ENCODE data around the gene RPN2. TPM values are rescaled to one million over a fixed set of nuclear protein-coding genes. Genes with fewer than 3 reads are reported as not detected.

Gene RPN2
- total RNA-seq (100 to 1,000 TPM; 153 to 241 TPM), polyA plus RNA-seq (100 to 1,000 TPM; 154 to 199 TPM)

DNA sequence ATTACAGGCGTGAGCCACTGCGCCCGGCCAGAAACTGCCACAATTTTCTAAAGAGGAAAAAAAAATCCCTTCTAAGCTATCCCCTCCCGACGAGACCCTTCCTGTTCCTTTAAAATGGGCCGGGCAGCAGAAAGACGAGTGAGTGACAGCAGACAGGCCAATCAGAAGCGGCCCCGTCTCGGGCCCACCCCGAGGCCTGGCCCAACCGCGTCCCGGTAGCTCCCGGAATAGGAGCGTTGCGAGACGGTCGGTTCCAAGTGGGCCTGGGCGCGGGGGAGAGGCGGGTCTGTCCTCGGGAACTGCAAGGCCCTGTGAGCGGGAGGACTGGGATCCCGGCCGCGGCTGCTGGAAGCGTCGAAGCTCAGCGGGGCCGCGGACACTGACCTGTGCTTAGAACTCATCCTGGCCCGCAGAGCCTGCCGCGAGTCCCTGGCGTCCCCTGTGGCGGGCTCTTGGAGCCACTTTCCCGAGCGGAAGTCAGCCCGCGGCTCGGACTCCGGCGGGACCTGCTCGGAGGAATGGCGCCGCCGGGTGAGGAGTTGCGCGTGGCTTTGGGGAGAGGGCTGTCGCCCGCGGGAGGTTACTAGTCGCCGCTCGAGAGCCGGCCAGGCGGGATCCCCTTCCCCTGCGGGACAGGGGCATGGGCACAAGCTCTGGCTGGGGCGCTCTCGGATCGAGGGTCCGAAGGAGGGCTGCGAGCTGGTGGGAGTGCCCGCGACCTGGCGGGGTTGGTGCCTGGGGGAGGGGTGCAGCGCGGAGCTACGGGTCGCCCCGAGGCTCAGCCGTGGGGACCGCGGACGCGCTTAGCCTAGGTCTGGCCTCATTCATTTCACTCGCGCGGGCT is at the start of gene RPN2, which contains the start of gene MROH8:
Gene RPN2 (plus strand): TSS at position 492 of the 844 bp plus-strand sequence. CDS start 27 bp downstream, at position 519.
Gene MROH8 (minus strand): TSS at position 710 of the 844 bp plus-strand sequence.
- WGBS = under 1% methylated on average over 80 of the region's 80 CpGs
- Histone ChIP-seq H3K9me3 (ENCODE audit: control insufficient read depth in 4 of 4, low read length in 3 of 4) (no peaks in the 10 kb centered on the region), H3K27me3 (ENCODE audit: control insufficient read depth in 4 of 4, insufficient read depth in 4 of 4, low read length in 3 of 4) (no peaks in the 10 kb centered on the region), H3K27ac (ENCODE audit: low read depth in 1 of 2, low read length in 2 of 2) (peak within 1 kb of the TSS; percentile 93 to 98), H3K4me3 (ENCODE audit: low read depth in 1 of 3, low read length in 3 of 3) (peak within 1 kb of the TSS; percentile 82 to 98 (median 95)), H3K36me3 (ENCODE audit: control insufficient read depth in 4 of 4, insufficient read depth in 3 of 4, low read depth in 1 of 4, low read length in 3 of 4) (peaks cover 0 to 4% (median 0%) of the 10 kb centered on the region in 4 donors), H3K4me1 (ENCODE audit: control insufficient read depth in 4 of 4, insufficient read depth in 4 of 4, low read length in 3 of 4) (peaks cover 5 to 17% (median 10%) of the 10 kb centered on the region in 4 donors), H3K9ac (ENCODE audit: low read depth in 1 of 2, low read length in 2 of 2) (peak within 1 kb of the TSS; percentile 82 to 94)
- TF ChIP-seq, protein P1, sequence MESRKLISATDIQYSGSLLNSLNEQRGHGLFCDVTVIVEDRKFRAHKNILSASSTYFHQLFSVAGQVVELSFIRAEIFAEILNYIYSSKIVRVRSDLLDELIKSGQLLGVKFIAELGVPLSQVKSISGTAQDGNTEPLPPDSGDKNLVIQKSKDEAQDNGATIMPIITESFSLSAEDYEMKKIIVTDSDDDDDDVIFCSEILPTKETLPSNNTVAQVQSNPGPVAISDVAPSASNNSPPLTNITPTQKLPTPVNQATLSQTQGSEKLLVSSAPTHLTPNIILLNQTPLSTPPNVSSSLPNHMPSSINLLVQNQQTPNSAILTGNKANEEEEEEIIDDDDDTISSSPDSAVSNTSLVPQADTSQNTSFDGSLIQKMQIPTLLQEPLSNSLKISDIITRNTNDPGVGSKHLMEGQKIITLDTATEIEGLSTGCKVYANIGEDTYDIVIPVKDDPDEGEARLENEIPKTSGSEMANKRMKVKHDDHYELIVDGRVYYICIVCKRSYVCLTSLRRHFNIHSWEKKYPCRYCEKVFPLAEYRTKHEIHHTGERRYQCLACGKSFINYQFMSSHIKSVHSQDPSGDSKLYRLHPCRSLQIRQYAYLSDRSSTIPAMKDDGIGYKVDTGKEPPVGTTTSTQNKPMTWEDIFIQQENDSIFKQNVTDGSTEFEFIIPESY (IDR thresholded peaks at IDR 0.05) = peak; percentile 80
- TF ChIP-seq GABPA (IDR thresholded peaks at IDR 0.05 in 1 of 2, conservative IDR thresholded peaks at IDR 0.05 in 1 of 2) (peak; percentile 52 to 84), YY1 (IDR thresholded peaks at IDR 0.05) (peak; percentile 88), EGR1 (IDR thresholded peaks at IDR 0.05; ENCODE audit: low read depth in 2 of 2) (peak; percentile 22 to 67), HNF4G (IDR thresholded peaks at IDR 0.05) (no peak), NR2F2 (IDR thresholded peaks at IDR 0.05) (no peak), TAF1 (conservative IDR thresholded peaks at IDR 0.05) (no peak), SP1 (IDR thresholded peaks at IDR 0.05) (peak; percentile 89)
- TF ChIP-seq, protein P2, sequence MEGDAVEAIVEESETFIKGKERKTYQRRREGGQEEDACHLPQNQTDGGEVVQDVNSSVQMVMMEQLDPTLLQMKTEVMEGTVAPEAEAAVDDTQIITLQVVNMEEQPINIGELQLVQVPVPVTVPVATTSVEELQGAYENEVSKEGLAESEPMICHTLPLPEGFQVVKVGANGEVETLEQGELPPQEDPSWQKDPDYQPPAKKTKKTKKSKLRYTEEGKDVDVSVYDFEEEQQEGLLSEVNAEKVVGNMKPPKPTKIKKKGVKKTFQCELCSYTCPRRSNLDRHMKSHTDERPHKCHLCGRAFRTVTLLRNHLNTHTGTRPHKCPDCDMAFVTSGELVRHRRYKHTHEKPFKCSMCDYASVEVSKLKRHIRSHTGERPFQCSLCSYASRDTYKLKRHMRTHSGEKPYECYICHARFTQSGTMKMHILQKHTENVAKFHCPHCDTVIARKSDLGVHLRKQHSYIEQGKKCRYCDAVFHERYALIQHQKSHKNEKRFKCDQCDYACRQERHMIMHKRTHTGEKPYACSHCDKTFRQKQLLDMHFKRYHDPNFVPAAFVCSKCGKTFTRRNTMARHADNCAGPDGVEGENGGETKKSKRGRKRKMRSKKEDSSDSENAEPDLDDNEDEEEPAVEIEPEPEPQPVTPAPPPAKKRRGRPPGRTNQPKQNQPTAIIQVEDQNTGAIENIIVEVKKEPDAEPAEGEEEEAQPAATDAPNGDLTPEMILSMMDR (IDR thresholded peaks at IDR 0.05; ENCODE audit: low read depth, low read length, missing input control) = no peak
- TF ChIP-seq, protein P3, sequence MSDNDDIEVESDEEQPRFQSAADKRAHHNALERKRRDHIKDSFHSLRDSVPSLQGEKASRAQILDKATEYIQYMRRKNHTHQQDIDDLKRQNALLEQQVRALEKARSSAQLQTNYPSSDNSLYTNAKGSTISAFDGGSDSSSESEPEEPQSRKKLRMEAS (IDR thresholded peaks at IDR 0.05) = peak; percentile 76
- peak; percentile 97 for DNase-seq (ENCODE audit: low spot score)

DNA sequence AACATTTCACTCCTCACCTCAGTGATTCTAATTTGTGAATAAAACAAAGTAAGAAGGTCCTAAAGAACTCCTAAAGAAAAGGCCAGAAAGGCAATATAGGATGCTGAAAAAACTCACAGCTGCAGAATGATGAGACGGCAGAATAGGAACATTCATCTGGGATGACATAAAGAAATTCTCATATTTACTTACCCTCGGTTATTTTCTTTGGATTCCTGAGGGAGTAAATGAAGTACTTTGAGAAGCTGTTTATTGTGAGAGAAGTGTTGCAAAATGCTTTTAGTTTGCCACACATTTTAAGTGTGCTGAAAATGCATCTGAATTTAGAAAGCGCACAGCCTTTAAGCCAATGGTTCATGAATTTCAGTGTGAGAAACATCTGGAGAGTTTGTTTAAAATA is 47.6 kb upstream of the RPN2 start:
- no peak for DNase-seq (ENCODE audit: low spot score)
- Histone ChIP-seq H3K9ac (ENCODE audit: low read depth in 1 of 2, low read length in 2 of 2) (no peak overlapping the region), H3K27me3 (ENCODE audit: control insufficient read depth in 4 of 4, insufficient read depth in 4 of 4, low read length in 3 of 4) (no peaks in the 10 kb centered on the region), H3K9me3 (ENCODE audit: control insufficient read depth in 4 of 4, low read length in 3 of 4) (no peaks in the 10 kb centered on the region), H3K4me3 (ENCODE audit: low read depth in 1 of 3, low read length in 3 of 3) (no peak overlapping the region), H3K36me3 (ENCODE audit: control insufficient read depth in 4 of 4, insufficient read depth in 3 of 4, low read depth in 1 of 4, low read length in 3 of 4) (no peaks in the 10 kb centered on the region), H3K4me1 (ENCODE audit: control insufficient read depth in 4 of 4, insufficient read depth in 4 of 4, low read length in 3 of 4) (no peaks in the 10 kb centered on the region), H3K27ac (ENCODE audit: low read depth in 1 of 2, low read length in 2 of 2) (no peak overlapping the region)
- TF ChIP-seq, protein P4, sequence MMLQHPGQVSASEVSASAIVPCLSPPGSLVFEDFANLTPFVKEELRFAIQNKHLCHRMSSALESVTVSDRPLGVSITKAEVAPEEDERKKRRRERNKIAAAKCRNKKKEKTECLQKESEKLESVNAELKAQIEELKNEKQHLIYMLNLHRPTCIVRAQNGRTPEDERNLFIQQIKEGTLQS (IDR thresholded peaks at IDR 0.05) = no peak
- TF ChIP-seq FOXA1 (IDR thresholded peaks at IDR 0.05) (no peak), FOXA2 (IDR thresholded peaks at IDR 0.05) (no peak), TAF1 (conservative IDR thresholded peaks at IDR 0.05) (no peak)
- TF ChIP-seq, protein P3 (IDR thresholded peaks at IDR 0.05) = no peak
- TF ChIP-seq, protein P1 (IDR thresholded peaks at IDR 0.05) = no peak
- 92% methylated on average over 3 of the region's 3 CpGs for WGBS

All from liver (tissue), 9 donors.